Right ventricle myocardium inferior (tissue), 1 donor: ENCODE results near the gene ADCY1. TPM values are rescaled to one million over a fixed set of nuclear protein-coding genes. Genes with fewer than 3 reads are reported as not detected.

ENCODE experiments used
- ATAC-seq: fragments of 200-7000 bp; cut with Tn5 transposase; one replicate; pipeline ENCODE4 v1.9.1; 2020; ENCODE audit warnings: mild to moderate bottlenecking, moderate library complexity
- DNase-seq: peaks from one replicate; pipeline ENCODE4 v3.0.0; 2021; ENCODE audit errors: missing footprints
- intact Hi-C: fragments of 100-400 bp; cut with DNase I; formaldehyde crosslinking; loops from one replicate; pipeline ENCODE4 v1.11.0; 2022
- total RNA-seq: library from RNA; stranded (reverse); fragmentation: NEBNext Ultra II Directional; extraction: Animal tissue kit (Norgen Biotek cat#: 25700); gene quantifications from one replicate; pipeline ENCODE4 v1.2.1, GENCODE V29; 2021
- donor health status: DM: no; HTN: yes; CAD: no; lungs with severe emphysema.

The ADCY1 gene
- total RNA-seq, 1 donor from 2014 or later = 5.9 TPM

DNA sequence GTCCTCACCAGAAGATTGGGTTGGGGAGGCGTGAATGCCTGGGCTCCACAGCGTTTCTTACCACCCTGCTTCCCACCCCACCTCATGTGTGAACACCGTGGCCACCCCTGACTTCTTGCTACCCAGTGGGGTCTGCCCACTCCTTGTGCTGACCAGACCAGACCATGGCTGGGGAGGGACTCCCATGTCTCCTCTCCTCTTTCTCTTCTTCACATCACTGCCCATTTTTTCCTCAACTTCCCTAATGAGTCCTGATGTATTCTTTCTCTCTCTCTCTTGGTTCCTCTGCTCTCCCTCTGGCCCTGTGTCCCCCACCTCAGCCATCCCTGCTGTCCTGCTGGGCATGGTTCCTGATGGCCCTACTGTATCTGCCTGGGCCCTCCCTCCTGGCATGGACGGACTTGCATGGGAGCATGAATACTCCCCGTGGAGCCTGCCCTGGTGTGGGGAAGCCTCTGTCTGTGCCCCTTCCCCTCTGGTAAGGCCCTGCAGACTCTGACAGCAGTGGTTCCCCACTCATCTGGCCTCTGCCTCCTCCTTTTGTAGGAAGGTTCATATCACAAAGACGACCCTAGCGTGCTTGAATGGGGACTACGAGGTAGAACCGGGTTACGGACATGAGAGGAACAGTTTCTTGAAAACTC is 85.5 kb downstream of the ADCY1 start:
- DNase-seq (no peak), ATAC-seq (no peak)
- intact Hi-C loops = no loop called here

DNA sequence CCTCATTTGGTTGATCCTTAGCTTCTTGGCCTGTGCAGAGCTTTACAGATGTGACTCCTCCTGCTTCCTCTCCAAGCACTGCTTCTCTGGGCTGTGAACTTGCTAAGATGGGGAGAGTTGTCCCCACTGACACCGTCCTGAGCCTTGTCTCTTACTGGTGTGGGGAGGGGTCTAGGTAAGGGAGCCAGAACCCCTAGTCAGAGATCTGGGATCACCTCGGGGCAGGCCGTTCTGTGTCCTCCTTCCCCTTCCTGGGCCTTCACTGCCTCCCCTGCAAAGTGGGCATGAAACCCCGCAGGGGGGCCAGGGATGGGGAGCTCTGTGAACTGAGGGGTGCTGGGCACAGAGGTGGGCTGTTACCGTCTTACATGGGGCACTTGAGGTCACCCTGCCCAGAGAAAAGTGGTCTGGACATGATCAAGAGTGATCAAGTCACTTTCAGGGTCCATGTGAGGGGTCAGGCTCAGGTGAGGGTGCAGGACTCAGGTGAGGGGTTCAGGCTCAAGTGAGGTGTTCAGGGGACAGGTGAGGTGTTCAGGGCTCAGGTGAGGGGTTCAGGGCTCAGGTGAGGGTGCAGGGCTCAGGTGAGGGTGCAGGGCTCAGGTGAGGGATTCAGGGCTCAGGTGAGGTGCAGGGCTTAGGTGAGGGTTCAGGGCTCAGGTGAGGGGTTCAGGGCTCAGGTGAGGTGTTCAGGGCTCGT is 86.2 kb downstream of the ADCY1 start:
- no peak for ATAC-seq
- DNase-seq = no peak
- intact Hi-C loops = no loop called here

DNA sequence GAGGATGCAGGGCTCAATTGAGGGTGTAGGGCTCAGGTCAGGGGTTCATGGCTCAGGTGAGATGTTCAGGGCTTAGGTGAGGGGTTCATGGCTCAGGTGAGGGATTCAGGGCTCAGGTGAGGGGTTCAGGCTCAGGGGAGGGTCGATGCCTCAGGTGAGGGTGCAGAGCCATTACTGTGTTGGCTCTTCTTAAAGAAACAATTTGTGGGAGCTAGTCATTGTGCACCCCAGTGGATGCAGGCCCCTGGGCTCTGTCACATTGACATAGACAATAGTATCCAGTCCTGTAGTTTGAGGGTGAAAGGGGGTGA is 86.7 kb downstream of the ADCY1 start:
- no peak for DNase-seq
- intact Hi-C loops = no loop called here

DNA sequence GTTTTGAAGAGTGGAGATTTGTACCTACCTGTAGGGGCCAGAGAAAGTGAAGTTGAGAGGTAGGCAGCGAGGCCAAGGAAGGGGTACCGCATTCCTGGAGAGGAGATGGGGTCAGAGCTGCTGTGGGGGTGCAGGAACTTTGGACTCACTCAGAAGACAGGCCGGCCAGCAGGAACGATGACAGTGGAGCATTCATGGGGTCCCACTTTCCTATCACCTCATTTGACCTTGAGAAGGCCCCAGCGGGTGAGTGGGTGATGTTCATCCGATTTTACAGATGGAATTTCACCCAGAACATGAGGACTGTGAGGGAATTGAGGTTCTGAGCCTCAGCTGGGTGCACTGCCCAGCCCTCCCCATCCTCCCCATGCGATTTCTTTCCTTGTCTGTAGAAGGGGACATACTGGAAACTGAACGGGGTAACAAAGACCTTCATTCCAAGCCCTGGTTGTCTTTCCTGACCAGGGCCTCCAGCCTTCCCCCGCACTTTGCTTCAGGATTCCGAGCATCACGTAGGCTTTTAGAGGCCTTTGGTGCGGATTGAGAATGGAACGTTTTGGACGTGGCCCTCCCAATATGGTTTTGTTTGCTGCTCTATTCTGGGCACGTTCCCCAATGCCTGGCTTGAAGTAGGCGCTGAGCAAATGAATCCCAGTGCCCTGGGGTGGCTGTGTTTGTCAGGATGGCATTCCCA is 87.3 kb downstream of the ADCY1 start:
- ATAC-seq (no peak), DNase-seq (no peak)
- intact Hi-C loops = no loop called here

More for the DNA sequence above, 86.7 kb downstream of the ADCY1 start:
- ATAC-seq = no peak

DNA sequence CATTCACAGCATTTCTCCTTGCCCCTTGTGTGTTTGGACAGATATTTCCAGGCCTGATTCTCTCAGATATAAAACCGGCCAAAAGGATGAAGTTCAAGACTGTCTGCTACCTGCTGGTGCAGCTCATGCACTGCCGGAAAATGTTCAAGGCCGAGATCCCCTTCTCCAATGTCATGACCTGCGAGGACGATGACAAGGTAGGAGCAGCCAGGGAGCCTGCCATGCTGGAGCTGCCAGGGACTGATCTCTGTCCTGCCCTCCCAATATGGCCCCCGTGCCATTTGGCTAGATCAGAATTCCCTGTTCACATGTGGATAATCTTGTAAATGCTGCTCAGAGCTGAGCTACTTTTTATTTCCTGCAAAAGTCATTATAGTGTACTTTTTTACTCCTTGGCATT is 87.8 kb downstream of the ADCY1 start:
- intact Hi-C loops = no loop called here
- DNase-seq = no peak
- ATAC-seq = no peak

DNA sequence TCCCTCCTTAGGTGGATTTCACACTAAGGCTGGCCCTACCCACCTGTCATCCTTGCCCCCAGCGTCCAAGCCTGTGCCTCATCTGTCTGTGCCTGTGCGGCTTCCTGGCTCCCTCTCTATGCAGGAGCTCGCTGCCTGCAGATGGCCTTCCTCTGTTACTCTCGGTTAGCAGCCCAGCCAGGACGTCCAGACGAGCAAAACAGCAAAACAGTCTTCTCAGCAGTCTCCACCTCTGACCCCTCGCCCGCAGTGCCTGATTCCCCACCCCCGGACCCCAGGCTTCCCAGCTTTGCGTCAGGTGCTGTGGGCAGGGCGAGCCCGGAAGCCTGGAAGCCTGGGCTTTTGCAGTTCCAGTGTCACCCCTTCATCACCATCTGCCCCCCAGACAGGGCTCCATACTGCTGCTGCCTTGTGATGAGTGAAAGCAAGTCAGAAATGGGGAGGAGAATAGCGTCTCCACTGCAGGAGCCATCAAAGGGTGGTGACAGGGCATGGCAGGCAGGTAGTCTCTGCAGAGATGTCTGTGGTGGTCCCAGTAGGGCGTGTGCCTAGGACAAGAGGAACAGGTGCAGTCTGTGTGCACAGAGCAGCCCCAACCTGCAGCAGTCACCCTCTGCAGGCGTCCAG is 88.5 kb downstream of the ADCY1 start:
- no peak for DNase-seq

DNA sequence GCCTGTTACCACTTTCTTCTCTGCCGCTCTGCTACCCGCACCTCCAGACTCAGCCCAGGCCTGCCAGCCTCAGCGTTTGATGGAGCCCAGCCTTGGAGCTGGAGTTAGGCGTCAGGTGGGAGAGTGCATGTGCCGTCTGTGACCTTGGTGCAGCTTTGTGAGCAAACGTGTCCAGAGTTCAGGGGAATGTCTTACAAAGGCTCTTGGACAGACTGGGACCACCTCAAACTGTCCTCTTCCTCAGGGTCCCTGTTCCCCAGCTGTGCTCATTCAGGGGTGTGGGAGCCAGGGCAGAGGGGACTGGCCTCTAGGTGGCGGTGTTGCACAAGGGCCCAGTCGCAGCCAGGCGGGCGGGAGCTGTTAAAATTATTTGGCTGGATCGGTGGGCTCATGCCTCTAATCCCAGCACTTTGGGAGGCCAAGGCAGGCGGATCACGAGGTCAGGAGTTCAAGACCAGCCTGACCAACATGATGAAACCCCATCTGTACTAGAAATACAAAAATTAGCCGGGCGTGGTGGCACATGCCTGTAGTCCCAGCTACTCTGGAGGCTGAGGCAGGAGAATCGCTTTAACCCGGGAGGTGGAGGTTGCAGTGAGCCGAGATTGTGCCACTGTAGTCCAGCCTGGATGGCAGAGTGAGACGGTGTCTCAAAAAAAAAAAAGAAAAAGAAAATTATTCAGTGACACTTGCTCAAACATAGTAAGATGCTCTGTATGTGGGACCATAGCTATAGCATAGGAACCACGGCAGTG is 89.2 kb downstream of the ADCY1 start:
- peak; percentile 59 for ATAC-seq
- intact Hi-C loops = no loop called here
- DNase-seq = no peak

More for the DNA sequence above, 88.5 kb downstream of the ADCY1 start:
- no peak for ATAC-seq
- intact Hi-C loops = no loop called here

DNA sequence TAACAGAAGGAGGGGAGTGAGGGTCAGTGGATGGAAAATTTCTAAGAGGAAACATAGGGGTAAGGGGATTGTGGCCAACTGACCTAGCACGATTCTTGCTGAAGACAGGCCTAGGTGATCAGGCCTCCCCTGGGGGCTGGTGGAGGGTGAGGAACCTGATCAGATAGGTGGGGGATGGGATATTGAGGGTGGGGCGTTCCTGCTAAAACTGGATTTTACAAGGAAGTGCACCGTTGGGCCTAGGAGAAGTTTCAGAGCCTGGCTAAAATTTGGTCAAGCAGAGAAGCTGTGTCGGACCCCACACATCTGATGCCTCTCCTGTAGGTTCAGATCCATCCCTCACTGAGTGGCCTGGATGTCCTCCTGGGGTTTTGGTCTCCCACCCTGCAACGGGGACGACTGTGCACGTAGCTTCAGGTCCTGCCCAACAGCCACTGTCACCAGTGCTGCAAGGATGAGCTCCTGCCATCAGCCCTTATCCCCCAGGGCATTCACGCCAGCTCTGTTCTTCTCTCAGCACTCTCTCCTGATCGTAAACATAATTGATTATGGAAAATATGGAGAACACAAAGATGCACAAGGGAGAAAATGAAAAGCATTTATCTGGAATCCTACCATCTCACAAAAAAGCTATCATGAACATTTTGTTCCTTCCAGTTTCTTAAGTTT is 89.9 kb downstream of the ADCY1 start:
- DNase-seq = no peak
- ATAC-seq = no peak
- intact Hi-C loops = no loop called here

DNA sequence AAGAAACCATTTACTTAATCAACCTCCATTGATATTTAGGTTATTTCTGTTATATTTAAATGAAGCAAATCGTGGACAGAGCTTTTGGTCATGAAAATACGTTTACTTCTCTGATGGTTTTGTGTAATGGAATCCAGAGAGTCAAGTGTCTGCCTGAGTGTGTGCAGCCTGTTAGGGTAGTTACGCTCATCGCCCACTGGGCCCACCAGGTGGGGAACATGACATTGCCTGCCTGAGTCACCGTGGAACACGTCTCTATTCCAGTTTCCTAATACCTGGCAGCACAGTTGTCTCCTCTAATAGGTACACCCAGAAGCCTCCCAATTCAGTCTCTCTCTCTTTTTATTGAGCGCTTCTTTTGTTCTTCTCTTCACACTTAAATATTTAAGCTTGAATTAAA is 91.0 kb downstream of the ADCY1 start:
- ATAC-seq (no peak), DNase-seq (no peak)
- intact Hi-C loops = no loop called here

DNA sequence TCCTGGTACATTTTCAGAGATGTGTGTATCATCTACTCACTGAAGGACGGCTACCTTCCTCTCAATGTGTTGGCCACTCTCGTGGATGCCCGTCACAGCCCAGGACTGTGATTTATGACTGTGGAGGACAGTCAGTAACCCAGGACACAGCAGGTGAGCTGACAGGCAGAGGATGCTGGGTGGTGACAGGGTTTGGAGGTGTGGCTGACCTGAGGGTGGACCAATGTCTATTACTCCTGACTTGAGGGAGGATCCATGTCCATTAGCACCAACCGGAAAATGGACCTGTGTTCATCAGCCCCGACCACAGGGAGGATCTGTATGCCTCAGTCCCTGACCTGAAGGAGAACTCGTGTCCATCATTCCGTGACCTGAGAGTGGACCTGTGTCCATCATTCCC is 96.1 kb downstream of the ADCY1 start:
- intact Hi-C loops = no loop called here
- ATAC-seq (no peak), DNase-seq (no peak)

DNA sequence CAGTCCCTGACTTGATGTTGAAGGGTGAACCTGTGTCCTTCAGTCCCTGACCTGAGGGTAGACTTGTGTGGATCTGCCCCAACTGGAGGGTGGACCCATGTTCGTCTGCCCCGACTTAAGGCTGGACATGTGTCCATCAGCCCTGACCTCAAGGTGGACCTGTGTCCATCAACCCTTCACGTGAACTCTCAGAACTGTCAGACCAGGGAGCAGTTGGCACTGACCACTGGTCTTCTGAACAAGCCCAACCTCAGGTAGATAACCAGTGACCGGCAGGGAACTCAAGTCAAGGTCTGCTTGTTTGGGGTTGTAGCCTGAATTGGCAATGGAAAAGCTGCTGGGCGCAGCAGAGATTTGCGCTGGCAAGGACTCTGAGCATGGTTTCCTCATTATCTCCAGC is 96.5 kb downstream of the ADCY1 start:
- DNase-seq (no peak), ATAC-seq (no peak)
- intact Hi-C loops = no loop called here

DNA sequence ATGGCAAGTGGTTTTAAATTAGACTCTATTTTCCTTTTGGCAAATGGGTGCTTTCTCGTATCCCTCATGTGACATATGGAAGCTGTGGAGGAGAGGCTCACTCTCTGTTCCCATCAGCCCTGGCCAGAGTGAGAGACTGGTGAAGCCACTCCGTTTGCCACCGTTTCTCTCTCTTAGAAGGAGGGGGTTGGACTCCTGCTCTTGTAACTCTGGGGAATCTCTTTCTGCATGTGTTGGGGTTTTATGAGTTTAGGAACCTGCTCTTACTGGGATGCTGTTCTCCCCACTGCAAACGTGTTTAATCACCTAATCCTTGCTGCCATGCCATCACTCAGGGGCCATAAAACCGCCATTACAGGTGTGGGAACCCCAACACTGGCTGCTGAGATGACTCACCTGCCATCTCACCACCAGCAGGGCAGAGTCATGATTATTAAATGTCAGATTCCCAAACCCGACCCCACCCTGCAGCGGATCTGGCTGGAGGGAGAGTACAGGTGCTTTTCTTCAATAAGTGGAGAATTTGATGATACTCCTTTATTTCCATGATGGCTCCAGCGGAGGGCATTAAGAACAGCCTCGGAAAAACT is 103.2 kb downstream of the ADCY1 start:
- intact Hi-C loops = no loop called here
- ATAC-seq (no peak), DNase-seq (no peak)

DNA sequence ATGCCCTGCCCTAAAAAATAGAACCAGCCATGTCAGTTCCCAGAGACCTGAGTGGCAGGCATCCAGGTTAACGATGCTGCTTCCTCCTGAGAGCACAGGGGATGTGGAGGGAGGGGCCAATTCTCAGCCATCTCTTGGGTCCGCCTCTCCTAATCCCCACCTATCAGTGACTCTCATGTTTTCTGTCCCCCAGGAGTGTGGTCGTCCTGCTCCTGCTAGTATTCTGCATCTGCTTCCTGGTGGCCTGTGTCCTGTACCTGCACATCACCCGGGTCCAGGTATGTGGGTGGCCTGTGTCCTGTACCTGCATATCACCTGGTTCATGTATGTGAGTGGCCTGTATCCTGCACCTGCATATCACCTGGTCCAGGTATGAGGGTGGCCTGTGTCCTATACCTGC is 105.3 kb downstream of the ADCY1 start:
- DNase-seq = no peak
- intact Hi-C loops = no loop called here

DNA sequence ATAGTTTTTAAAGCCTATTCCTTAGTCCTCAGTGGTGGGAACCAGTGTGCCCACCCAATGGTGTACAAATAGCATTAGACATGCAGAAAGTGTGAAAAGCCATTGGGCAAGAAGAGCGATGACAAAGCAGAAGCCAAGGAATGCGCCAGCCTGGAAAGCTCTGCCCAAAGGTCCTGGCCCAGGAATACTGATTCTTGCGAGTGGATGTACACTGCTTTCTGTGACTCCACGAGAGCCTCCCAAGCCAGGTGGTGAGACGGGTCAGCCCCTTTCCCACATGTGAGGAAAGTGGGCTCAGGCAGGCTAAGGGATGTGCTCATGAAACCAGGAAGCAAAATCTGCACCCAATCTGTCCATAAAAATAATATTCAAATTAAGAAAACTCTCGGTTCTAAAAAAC is 106.6 kb downstream of the ADCY1 start:
- intact Hi-C loops = no loop called here
- DNase-seq = no peak
- no peak for ATAC-seq

More for the DNA sequence above, 105.3 kb downstream of the ADCY1 start:
- ATAC-seq = no peak

DNA sequence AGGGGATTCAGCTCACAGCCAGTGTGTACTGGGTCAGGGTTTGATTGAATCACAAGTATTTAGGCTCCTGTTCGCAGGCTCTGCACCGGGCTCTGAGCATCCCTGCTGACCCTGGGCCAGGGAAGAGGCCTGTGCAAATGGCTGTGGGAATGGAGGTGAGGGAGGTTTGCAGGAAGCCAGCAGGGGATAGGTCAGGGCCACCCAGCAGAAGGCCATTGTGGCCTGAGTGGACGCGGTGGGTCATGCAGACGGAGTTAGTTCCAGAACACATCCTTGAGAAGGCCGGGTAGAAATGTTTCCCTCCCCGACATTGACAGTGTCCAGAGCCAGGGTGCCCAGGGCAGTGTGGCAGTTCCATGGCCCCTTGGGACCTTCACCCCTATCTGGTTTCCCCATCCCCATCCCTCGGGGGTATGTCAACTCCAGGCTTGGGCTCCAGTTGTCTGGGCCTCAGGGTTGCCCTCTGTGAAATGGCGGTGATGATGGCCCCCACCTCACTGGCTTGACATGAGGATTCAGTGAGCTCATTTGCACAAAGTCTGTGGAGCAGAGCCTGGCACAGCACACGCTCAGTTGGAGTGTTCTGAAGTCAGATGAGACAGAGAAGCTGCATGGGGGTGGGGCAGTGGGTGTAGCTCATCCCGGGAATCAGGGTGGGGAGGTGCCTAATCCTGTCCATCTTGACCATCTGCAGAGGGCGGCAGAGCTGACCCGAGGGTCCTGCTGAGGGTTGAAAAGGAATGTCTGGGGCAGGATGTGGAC is 107.6 kb downstream of the ADCY1 start:
- intact Hi-C loops = no loop called here
- ATAC-seq = no peak
- no peak for DNase-seq

DNA sequence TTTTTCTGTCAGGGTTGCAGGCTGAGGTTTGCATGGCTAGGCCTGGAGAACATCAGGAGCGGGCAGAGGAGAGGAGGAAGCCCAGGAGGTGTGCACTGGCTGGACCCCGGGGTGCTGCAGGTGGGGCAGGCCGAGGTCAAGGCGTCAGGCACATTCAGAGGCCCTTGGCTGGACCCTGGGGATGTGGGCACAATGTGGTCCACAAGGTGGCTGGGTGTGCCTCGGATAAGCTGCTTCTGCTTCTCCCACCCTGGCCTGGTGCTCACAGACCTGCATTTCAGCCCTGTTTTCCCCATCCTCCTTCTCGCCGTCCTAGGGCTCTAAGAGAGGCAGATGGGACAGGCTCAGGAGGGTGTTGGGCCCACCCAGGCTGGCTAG is 108.2 kb downstream of the ADCY1 start:
- ATAC-seq (peak; percentile 15), DNase-seq (no peak)
- intact Hi-C loops = no loop called here

DNA sequence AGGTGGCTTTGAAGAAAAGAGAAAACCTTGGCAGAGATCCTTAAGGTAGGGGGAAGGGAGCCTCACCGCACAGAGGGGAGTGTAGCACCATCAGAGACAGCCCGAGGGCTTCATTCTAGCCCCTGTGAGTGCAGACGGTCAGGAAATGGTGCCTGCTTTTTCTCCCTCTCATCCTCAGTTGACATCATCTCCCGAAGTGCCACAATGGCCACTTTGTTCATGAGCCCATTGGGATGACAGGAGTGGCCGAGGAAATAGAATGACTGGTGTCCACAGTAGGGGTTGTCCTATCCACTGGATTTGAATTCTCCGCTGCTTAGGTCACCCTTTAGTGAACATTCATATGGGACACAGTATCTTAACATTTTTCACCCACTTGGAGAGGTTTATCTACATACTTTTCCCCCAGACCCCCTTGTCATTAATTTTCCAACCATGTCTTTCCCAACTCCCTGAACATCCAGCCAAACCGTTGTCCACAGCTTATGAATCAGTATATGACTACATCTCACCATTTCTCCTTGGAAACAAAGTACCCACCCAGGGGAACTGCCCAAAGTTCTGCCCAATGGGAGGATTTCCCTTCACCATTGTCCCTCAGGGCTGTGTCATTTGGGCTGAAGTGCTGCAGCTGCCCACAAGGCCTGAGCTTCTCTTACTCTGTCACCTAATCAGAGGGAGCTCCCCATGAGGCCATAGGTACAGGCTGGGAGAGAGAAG is 108.8 kb downstream of the ADCY1 start:
- intact Hi-C loops = no loop called here
- ATAC-seq (no peak), DNase-seq (no peak)
